Epithelial cell of esophagus (primary cell): ENCODE results near the gene GRM4.
A peak's percentile ranks its signal among the peaks of the same experiment; 100 is the strongest.

Source experiments
- DNase-seq: peaks from one replicate; pipeline ENCODE4 v3.0.0; 2010; ENCODE audit warnings: low read depth
- H3K4me3 ChIP-seq: 2 replicates; pipeline ENCODE4 v1.5.1; 2011; ENCODE audit warnings: mild to moderate bottlenecking, low read length, control low read depth
- CTCF ChIP-seq: IDR thresholded peaks from 2 replicates; pipeline ENCODE4 v1.5.1; 2011; ENCODE audit warnings: low read depth, mild to moderate bottlenecking, low read length, control low read depth, inconsistent platforms; ENCODE audit not compliant: insufficient read depth; ENCODE audit errors: missing control alignments

Gene GRM4

GRCh38 chr6:34104186-34104585, 41.7 kb downstream of the GRM4 start:
- H3K4me3 ChIP-seq, result no peak overlapping the region
- no peak for TF ChIP-seq CTCF
- DNase-seq, result no peak

- H3K4me3 ChIP-seq, result no peak overlapping the region
- no peak for TF ChIP-seq CTCF
- no peak for DNase-seq
Measured at GRCh38 chr6:34103321-34103720, 42.6 kb downstream of the GRM4 start.

GRCh38 chr6:34102696-34103095, 43.2 kb downstream of the GRM4 start:
- DNase-seq, result no peak
- no peak for TF ChIP-seq CTCF
- H3K4me3 ChIP-seq, result no peak overlapping the region

GRCh38 chr6:34102099-34102656, 43.7 kb downstream of the GRM4 start:
- DNase-seq, result no peak
- no peak for TF ChIP-seq CTCF
- no peak overlapping the region for H3K4me3 ChIP-seq

- no peak overlapping the region for H3K4me3 ChIP-seq
- DNase-seq, result peak; percentile 24
- TF ChIP-seq CTCF, result no peak
Measured at GRCh38 chr6:34100788-34101187, 45.1 kb downstream of the GRM4 start.

GRCh38 chr6:34099878-34100277, 46.0 kb downstream of the GRM4 start:
- no peak for DNase-seq
- no peak overlapping the region for H3K4me3 ChIP-seq
- no peak for TF ChIP-seq CTCF

GRCh38 chr6:34098045-34098936, 47.6 kb downstream of the GRM4 start:
- no peak for DNase-seq
- no peak overlapping the region for H3K4me3 ChIP-seq
- no peak for TF ChIP-seq CTCF
